ENCODE results near the gene SSR1.

GRCh38 chr6:7315948-7316365, 3.0 kb upstream of the SSR1 start:
- no peak for TF ChIP-seq ZNF274 (IDR thresholded peaks at IDR 0.05; ENCODE audit: low read depth, low read length)
- TF ChIP-seq YY1 (IDR thresholded peaks at IDR 0.05; ENCODE audit: insufficient read depth, insufficient read length): no peak
